Stimulated activated CD8-positive, alpha-beta memory T cell treated with anti-CD3 and anti-CD28 coated beads, Interleukin-15, amount 100 ng/mL, for 48 hours (primary cell): Measurements from ENCODE around the gene CRTC3.
"Not testable (repeated sequence)": the region's sequence is repeated elsewhere in the genome, so short reads cannot be mapped to it uniquely, and the experiment has no call there.

Experiments used
- DNase-seq, 2 donors: peaks; one replicate each; pipeline ENCODE4 v3.0.0-alpha.2; 2020; ENCODE audit warnings: low read depth in 2 of 2

CRTC3 gene

GRCh38 chr15:90624278-90624981, 94.7 kb downstream of the CRTC3 start:
- no peak for DNase-seq

GRCh38 chr15:90625037-90625436, 95.3 kb downstream of the CRTC3 start:
- no peak for DNase-seq

GRCh38 chr15:90629217-90629616, 99.5 kb downstream of the CRTC3 start:
- DNase-seq = no peak

GRCh38 chr15:90633360-90633759, 103.6 kb downstream of the CRTC3 start:
- no peak for DNase-seq

DNA sequence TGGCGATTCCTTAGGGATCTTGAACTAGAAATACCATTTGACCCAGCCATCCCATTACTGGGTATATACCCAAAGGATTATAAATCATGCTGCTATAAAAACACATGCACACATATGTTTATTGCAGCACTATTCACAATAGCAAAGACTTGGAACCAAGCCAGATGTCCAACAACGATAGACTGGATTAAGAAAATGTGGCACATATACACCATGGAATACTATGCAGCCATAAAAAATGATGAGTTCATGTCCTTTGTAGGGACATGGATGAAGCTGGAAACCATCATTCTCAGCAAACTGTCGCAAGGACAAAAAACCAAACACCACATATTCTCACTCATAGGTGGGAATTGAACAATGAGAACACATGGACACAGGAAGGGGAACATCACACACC, 107.3 kb downstream of the CRTC3 start:
- DNase-seq = not testable (repeated sequence)

GRCh38 chr15:90637693-90638092, 108.0 kb downstream of the CRTC3 start:
- no peak for DNase-seq

DNA sequence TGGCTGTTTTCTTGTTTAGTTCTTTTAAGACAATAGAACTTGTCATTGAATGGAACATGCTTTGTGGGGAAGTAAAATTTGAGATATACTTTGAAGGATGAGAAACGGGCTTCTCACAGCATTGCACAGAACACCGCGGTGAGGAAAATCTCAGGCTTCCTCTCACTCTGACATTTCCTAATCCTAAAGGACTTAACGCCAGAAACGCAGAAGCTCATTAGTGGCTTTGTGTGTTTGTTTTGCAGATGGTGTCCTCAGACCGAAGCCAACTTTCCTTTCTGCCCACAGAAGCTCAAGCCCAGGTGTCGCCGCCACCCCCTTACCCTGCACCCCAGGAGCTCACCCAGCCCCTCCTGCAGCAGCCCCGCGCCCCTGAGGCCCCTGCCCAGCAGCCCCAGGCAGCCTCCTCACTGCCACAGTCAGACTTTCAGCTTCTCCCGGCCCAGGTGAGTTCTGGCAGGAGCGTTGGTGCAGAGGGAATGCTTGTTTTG, 108.5 kb downstream of the CRTC3 start:
- DNase-seq = no peak

DNA sequence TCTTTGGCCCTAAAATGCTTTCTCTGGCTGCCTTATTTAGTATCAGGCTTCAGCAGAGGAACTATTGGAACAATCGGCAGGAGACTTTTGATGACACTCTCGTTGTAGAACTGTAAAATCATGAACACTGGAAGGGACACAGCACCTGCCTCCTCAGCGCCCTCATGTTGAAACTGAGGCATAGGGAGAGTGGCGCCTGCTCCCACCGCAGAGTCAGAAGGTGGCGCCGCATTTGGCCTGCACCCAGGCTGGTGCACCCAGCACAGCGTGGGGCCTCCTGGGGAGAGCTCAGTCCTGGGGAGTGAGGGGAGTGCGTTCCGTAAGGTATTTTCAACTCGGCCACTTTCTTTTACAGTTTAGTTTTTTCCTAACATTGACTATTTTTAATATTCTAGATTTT, 109.2 kb downstream of the CRTC3 start:
- DNase-seq = no peak

- no peak for DNase-seq
Measured at GRCh38 chr15:90640862-90641261, 111.1 kb downstream of the CRTC3 start.

DNA sequence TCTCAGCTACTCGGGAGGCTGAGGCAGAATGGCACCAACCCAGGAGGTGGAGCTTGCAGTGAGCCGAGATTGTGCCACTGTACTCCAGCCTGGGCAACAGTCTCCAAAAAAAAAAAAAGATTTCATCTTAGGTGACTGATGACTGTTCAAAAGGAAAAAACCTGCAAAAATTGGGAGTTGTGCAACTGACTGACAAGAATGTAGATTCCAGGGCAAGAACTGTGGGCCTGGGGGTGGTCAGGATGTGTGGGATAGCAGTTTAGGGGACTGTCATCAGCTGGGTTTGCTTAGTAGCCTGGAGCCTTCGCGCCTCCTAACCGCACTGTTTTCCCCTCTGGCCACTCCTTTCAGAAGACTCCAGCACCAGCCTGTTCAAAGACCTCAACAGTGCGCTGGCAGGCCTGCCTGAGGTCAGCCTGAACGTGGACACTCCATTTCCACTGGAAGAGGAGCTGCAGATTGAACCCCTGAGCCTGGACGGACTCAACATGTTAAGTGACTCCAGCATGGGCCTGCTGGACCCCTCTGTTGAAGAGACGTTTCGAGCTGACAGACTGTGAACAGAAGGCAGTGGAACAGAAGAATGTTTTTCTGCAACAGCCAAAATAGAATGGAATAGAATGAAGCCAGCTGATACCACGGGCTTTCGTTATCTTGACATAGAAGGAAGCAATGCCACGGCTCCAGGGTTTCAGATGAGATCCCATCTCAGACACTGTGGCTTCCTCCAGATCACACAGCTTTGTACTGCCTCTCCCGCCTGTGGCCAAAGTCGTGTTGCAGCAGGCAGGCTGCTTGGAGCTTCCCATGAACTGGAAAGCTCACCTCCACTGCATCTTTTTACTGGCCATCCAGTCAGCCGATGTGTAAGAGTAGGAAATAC, 112.1 kb downstream of the CRTC3 start:
- no peak for DNase-seq

- no peak for DNase-seq
Measured at GRCh38 chr15:90642464-90643300, 113.0 kb downstream of the CRTC3 start.

DNA sequence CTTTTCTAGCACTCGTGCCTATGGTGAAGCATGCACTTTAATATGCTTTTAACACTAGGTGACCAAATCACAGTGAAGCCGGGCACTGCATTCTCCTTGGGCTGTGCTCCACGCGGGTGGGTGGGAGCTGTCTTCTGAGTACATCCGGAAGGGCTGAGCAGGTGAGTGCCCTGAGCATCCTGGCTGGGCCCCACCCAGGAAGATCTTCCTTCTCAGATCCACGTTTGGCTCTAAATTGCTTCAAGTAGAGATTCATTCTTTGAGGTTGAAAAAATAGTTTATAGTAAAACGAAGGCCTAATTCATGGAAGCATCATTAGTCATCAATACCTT, 113.5 kb downstream of the CRTC3 start:
- DNase-seq = no peak

DNA sequence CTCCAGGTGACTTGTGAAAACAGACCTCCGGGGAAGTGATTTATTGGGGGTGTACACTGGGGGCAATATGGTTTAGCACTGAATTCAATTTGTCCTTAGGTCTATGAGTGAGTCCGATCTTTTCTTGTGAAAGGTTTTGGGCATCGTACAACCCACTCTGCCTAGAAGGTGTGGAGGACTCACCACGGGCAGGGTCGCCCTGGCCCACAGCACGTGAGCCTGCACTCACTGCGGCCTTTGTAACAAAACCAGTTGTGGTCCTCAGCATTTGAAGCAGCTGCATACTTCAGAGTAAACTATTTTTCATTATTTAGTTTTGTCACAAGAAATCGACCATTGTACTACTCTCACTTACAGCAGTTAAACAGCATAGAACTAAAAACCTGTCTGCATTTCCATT, 114.8 kb downstream of the CRTC3 start:
- no peak for DNase-seq

GRCh38 chr15:90644952-90645725, 115.4 kb downstream of the CRTC3 start:
- no peak for DNase-seq

DNA sequence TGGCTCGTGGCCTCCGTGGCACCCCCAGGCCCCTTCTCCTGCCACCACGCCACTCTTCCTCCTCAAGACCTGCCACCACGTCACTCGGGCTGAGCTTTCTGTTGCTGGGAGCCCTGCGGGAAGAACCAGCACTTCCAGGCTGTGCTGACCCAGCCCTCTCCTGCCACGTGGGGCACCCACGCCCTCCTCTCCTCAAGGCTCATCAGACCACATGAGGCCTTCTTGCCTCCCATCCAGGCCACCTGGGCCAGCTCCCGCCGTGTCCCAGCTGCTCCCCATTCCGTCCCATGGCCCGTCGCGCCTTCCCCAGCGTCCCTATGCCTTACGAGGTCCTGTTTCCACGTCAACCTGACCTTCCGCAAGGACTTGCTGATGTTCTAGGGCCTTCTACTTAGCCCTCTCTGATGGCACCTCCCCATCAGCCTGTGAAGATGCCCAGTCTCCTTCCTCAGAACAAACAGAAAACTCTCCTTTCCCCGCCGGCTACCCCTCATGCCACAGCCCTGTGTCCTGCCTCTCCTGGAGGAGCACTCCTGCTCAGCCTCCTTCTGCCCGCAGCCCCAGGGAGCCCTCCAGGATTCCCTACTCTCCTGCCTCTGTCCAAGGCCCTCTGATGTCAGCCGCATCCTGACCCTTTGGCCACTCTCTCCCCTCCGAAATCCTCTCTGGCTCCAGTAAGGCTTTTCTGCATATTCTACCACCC, 116.3 kb downstream of the CRTC3 start:
- no peak for DNase-seq

- no peak for DNase-seq
Measured at GRCh38 chr15:90646662-90647305, 117.1 kb downstream of the CRTC3 start.

GRCh38 chr15:90647326-90647725, 117.6 kb downstream of the CRTC3 start:
- no peak for DNase-seq

DNA sequence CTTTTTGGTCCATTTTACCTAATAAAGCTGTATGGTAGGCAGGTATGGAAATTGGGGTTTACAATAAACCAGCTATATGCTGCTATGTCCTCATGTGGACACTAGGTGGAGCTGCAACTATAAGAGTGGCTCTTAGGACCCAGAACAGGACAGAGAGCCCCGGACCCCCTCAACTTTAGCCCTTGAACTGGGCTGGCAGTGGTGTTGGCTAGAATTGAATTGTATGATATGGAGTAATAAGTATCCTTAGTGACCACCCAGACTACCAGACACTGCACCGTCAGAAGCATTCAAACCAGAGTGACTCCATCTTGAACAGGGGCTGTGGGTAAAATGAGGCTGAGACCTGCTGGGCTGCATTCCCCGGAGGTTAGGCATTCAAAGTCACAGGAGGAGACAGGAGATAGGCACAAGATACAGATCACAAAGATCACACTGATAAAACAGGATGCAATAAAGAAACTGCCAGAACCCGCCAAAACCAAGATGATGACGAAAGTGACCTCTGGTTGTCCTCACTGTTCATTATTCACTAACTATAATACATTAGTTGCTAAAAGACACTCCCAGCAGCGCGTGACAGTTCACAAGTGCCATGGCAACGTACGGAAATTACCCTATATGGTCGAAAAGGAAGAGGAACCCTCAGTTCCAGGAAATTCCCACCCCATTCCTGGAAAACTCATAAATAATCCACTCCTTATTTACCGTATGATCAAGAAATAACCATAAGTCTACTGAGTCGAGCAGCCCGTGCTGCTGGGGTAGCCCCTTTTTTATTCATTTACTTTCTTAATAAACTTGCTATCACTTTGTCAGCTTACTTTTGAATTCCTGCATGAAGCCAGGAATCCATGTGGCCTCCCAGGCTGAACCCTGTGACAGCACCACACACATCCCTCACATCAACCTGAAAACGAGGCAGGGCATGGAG, 118.7 kb downstream of the CRTC3 start:
- peak; percentile 43 to 52 for DNase-seq
